B cell (primary cell): Measurements from ENCODE around the gene CALM3.

ENCODE experiments used
- CTCF ChIP-seq: fragments of 200-600 bp; IDR thresholded peaks from one replicate; pipeline ENCODE4 v1.8.0; 2022; ENCODE audit warnings: antibody characterized with exemption, mild to moderate bottlenecking
- EZH2 ChIP-seq: IDR thresholded peaks from 2 replicates; pipeline ENCODE4 v1.6.1; 2012; ENCODE audit warnings: borderline replicate concordance, low read depth, mild to moderate bottlenecking, moderate library complexity, low read length; ENCODE audit not compliant: insufficient read depth, poor library complexity, severe bottlenecking

GRCh38 chr19:46608581-46609345, 7.6 kb downstream of the CALM3 start:
- TF ChIP-seq CTCF (no peak), EZH2 (no peak)
